SU-DHL-6 (cell line): ENCODE measurements around the gene AQR.

ENCODE experiments used
- H2AFZ ChIP-seq: fragments of 200-600 bp; sonication (generic); 2 replicates; pipeline ENCODE4 v1.6.1; 2014; ENCODE audit warnings: low read depth, mild to moderate bottlenecking, moderate library complexity, mixed read lengths, antibody characterized with exemption, low read length; ENCODE audit not compliant: severe bottlenecking
- H3F3A ChIP-seq: fragments of 200-600 bp; shearing (Covaris generic); 2 replicates; pipeline ENCODE4 v1.6.0; 2016; ENCODE audit warnings: antibody characterized with exemption, mild to moderate bottlenecking; ENCODE audit not compliant: insufficient read depth
- H3K27ac ChIP-seq: fragments of 200-600 bp; sonication (generic); 2 replicates; pipeline ENCODE4 v1.5.1; 2016; ENCODE audit warnings: low read depth, mild to moderate bottlenecking, low read length, moderate library complexity, mixed read lengths
- H3K27me3 ChIP-seq: fragments of 200-600 bp; sonication (generic), shearing (Covaris generic); 2 replicates; pipeline ENCODE4 v1.6.0; 2014; ENCODE audit warnings: mild to moderate bottlenecking, low read length
- H3K36me3 ChIP-seq: fragments of 200-600 bp; sonication (generic); 2 replicates; pipeline ENCODE4 v1.6.1; 2014; ENCODE audit warnings: mild to moderate bottlenecking, low read length, mixed read lengths
- H3K4me2 ChIP-seq: fragments of 300-600, 200-600 bp; shearing (Covaris generic), sonication (generic); 2 replicates; pipeline ENCODE4 v1.6.0; 2014; ENCODE audit warnings: low read length, low read depth, mild to moderate bottlenecking; ENCODE audit not compliant: poor library complexity, severe bottlenecking
- H3K4me3 ChIP-seq: fragments of 200-600 bp; sonication (generic); 2 replicates; pipeline ENCODE4 v1.5.1; 2014; ENCODE audit warnings: antibody characterized with exemption, low read length, mild to moderate bottlenecking, mixed read lengths; ENCODE audit not compliant: insufficient read depth, poor library complexity, severe bottlenecking
- H3K79me2 ChIP-seq: fragments of 200-600 bp; sonication (generic); 2 replicates; pipeline ENCODE4 v1.6.1; 2014; ENCODE audit warnings: mild to moderate bottlenecking, low read length, moderate library complexity; ENCODE audit not compliant: insufficient read depth
- H3K9ac ChIP-seq: fragments of 200-600 bp; sonication (generic); 2 replicates; pipeline ENCODE4 v1.7.0; 2014; ENCODE audit warnings: mild to moderate bottlenecking, low read length
- H3K9me2 ChIP-seq: fragments of 200-600 bp; sonication (generic); replicated peaks from 2 replicates; pipeline ENCODE4 v1.6.1; 2014; ENCODE audit warnings: low read length; ENCODE audit not compliant: insufficient read depth
- H3K9me3 ChIP-seq: fragments of 200-600 bp; sonication (generic); 2 replicates; pipeline ENCODE4 v1.6.1; 2014; ENCODE audit warnings: low read length, mixed read lengths; ENCODE audit not compliant: insufficient read depth
- H4K20me1 ChIP-seq: fragments of 200-600 bp; sonication (generic); 2 replicates; pipeline ENCODE4 v1.6.1; 2014; ENCODE audit warnings: low read depth, mild to moderate bottlenecking, antibody characterized with exemption, low read length, moderate library complexity, mixed read lengths
- EZH2phosphoT487 ChIP-seq: fragments of 200-600 bp; sonication (generic), shearing (Covaris generic); conservative IDR thresholded peaks from 2 replicates; pipeline ENCODE4 v1.6.1; 2018; ENCODE audit warnings: mild to moderate bottlenecking, antibody characterized with exemption, low read length, moderate library complexity, mixed read lengths
- TF ChIP-seq, protein P1 (sequence below): fragments of 200-600 bp; sonication (generic); IDR thresholded peaks from one replicate; pipeline ENCODE4 v1.5.1; 2017; ENCODE audit warnings: antibody characterized with exemption, mild to moderate bottlenecking, low read length, moderate library complexity; ENCODE audit not compliant: insufficient read depth, poor library complexity, severe bottlenecking

The AQR gene

GRCh38 chr15:34886134-34886533 is 83.4 kb downstream of the AQR start:
- TF ChIP-seq, protein P1, sequence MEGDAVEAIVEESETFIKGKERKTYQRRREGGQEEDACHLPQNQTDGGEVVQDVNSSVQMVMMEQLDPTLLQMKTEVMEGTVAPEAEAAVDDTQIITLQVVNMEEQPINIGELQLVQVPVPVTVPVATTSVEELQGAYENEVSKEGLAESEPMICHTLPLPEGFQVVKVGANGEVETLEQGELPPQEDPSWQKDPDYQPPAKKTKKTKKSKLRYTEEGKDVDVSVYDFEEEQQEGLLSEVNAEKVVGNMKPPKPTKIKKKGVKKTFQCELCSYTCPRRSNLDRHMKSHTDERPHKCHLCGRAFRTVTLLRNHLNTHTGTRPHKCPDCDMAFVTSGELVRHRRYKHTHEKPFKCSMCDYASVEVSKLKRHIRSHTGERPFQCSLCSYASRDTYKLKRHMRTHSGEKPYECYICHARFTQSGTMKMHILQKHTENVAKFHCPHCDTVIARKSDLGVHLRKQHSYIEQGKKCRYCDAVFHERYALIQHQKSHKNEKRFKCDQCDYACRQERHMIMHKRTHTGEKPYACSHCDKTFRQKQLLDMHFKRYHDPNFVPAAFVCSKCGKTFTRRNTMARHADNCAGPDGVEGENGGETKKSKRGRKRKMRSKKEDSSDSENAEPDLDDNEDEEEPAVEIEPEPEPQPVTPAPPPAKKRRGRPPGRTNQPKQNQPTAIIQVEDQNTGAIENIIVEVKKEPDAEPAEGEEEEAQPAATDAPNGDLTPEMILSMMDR, result no peak
- no peak for TF ChIP-seq EZH2phosphoT487
- Histone ChIP-seq H3K9me3 (no peaks in the 10 kb centered on the region), H2AFZ (no peak overlapping the region), H3K9me2 (no peaks in the 10 kb centered on the region), H3K79me2 (no peaks in the 10 kb centered on the region), H3K27me3 (no peaks in the 10 kb centered on the region), H3K27ac (no peak overlapping the region), H3K9ac (no peak overlapping the region), H3K4me3 (no peak overlapping the region), H3K4me2 (no peak overlapping the region), H3F3A (no peaks in the 10 kb centered on the region), H4K20me1 (no peaks in the 10 kb centered on the region), H3K36me3 (peaks cover 38% of the 10 kb centered on the region; the same call in 1 of the 2 replicates)

GRCh38 chr15:34883633-34884032 is 85.9 kb downstream of the AQR start:
- no peak overlapping the region for H3K27ac ChIP-seq
- no peaks in the 10 kb centered on the region for H3F3A ChIP-seq
- no peaks in the 10 kb centered on the region for H3K27me3 ChIP-seq
- H3K9ac ChIP-seq, result no peak overlapping the region
- H2AFZ ChIP-seq, result no peak overlapping the region
- no peaks in the 10 kb centered on the region for H4K20me1 ChIP-seq
- no peak overlapping the region for H3K4me2 ChIP-seq
- TF ChIP-seq, protein P1, result no peak
- no peak for TF ChIP-seq EZH2phosphoT487
- no peaks in the 10 kb centered on the region for H3K9me2 ChIP-seq
- no peaks in the 10 kb centered on the region for H3K79me2 ChIP-seq
- H3K36me3 ChIP-seq, result peaks cover 30% of the 10 kb centered on the region; the same call in 1 of the 2 replicates
- H3K9me3 ChIP-seq, result no peaks in the 10 kb centered on the region
- no peak overlapping the region for H3K4me3 ChIP-seq

DNA sequence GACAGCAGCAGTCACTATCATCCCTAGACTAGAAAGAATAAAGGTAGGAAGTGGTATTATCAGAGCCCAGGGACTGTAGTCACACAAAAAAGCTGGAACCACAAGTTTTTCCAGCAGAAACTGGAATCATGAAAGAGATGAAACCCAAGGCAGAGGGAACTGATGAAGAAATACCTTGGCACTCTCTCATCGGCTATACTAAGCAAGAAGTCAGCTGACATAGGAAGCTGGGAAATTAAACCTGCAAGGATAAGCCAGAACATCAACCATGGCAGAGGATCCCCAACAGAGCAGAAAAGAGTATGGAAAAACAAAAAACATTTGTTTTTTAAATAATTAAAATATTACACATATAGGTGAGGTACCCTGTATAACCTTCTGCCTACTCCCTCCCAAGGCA is 86.5 kb downstream of the AQR start:
- Histone ChIP-seq H3K27ac (no peak overlapping the region), H3K9me2 (no peaks in the 10 kb centered on the region), H3K79me2 (no peaks in the 10 kb centered on the region), H4K20me1 (no peaks in the 10 kb centered on the region), H3F3A (no peaks in the 10 kb centered on the region), H3K9ac (no peak overlapping the region), H2AFZ (no peak overlapping the region), H3K9me3 (no peaks in the 10 kb centered on the region), H3K36me3 (peaks cover 29% of the 10 kb centered on the region; the same call in 1 of the 2 replicates), H3K4me2 (no peak overlapping the region), H3K4me3 (no peak overlapping the region), H3K27me3 (no peaks in the 10 kb centered on the region)
- no peak for TF ChIP-seq EZH2phosphoT487
- TF ChIP-seq, protein P1, result no peak
